HG02943 (cell line): ENCODE results near the gene NLRC5.

Experiments
- ATAC-seq: cut with Tn5 transposase; IDR thresholded peaks from one replicate; pipeline ENCODE4 v1.9.1; 2021; ENCODE audit warnings: mild to moderate bottlenecking, low read depth, moderate library complexity; ENCODE audit not compliant: unreplicated experiment

Gene NLRC5

GRCh38 chr16:57020651-57021050 is 31.3 kb downstream of the NLRC5 start:
- no peak for ATAC-seq

DNA sequence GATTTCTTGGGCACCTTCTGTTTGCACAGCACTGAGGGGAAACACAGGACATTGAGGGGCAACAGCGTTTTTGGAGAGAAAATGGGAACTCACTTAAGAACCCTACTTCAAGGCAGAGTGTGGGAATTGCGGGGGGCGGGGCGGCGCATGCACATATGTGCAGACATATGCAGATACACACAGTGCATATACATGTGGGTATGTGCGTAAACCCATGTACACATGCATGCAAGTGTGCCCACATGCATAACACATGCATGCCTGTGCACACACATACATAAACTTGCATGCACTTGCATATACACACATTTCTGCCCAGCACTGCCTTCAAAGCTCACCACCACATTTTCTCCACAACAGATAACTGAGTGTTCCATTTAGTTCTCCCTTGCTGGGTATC is 32.4 kb downstream of the NLRC5 start:
- no peak for ATAC-seq

DNA sequence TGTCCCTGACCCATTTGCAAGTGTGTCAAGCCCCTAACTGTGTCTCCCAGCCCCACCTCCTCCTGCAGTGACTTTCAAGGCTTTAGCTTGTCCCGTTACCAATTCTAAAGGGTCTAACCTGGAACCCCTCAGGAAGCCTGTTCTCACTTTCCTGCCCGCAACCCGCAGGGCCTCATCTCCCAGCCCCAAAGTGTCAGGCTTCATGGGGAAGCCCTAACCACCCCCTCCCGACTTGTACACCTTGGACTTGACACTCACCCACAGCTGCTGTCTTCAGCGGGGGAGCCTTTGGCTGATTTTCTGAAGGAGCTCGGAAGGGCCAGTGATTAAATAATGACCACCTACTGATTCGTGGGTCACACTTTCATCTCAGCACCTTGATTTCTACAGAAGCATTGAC is 33.1 kb downstream of the NLRC5 start:
- ATAC-seq, result no peak

GRCh38 chr16:57023541-57024249 is 34.3 kb downstream of the NLRC5 start:
- ATAC-seq, result no peak

DNA sequence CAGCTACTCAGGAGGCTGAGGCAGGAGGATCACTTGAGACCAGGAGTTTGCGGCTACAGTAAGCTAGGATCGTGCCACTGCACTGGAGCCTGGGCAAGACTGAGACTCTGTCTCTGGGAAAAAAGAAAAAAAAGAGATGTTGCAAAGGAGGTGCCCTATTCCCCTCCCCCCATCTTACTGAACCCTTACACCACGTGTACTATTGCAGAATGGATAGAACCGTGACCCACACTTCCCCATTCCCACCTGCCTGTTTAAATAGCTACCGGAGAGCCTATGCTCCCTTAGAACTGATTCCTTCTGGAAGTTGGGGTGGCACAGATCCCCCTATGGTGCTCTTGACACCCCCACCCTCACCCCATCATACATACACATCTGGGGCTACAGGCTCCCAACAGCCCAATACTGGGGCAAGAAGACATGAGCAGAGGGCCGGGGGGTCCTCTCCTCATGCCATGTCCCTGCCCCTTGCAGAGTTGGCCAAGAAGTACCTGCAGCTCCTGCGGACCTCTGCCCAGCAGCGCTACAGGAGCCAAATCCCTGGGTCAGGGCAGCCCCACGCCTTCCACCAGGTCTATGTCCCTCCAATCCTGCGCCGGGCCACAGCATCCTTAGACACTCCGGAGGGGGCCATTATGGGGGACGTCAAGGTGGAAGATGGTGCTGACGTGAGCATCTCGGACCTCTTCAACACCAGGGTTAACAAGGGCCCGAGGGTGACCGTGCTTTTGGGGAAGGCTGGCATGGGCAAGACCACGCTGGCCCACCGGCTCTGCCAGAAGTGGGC is 35.7 kb downstream of the NLRC5 start:
- no peak for ATAC-seq

- no peak for ATAC-seq
These were observed 36.8 kb downstream of the NLRC5 start for GRCh38 chr16:57025941-57026777.

- no peak for ATAC-seq
These were observed 37.4 kb downstream of the NLRC5 start for GRCh38 chr16:57026778-57027062.

DNA sequence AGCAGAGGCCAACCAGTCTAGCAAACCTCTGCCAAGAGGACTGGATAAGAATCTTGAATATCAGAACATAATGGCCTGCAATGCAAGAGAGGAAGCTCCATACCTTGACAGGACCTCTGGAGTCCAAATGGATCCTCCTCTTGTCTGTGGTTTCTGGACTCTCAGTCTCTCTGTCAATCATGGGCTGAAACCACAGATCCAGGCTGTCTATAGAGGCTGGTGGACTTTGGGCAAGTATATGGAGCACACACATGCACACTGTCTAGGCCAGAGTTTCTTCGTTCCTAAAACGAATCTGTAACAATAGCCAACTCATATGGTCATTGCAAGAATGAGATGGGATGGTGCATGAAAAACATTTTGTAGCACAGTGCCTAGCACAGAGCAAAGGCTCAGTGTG is 37.7 kb downstream of the NLRC5 start:
- ATAC-seq, result no peak

GRCh38 chr16:57028086-57028485 is 38.7 kb downstream of the NLRC5 start:
- no peak for ATAC-seq

DNA sequence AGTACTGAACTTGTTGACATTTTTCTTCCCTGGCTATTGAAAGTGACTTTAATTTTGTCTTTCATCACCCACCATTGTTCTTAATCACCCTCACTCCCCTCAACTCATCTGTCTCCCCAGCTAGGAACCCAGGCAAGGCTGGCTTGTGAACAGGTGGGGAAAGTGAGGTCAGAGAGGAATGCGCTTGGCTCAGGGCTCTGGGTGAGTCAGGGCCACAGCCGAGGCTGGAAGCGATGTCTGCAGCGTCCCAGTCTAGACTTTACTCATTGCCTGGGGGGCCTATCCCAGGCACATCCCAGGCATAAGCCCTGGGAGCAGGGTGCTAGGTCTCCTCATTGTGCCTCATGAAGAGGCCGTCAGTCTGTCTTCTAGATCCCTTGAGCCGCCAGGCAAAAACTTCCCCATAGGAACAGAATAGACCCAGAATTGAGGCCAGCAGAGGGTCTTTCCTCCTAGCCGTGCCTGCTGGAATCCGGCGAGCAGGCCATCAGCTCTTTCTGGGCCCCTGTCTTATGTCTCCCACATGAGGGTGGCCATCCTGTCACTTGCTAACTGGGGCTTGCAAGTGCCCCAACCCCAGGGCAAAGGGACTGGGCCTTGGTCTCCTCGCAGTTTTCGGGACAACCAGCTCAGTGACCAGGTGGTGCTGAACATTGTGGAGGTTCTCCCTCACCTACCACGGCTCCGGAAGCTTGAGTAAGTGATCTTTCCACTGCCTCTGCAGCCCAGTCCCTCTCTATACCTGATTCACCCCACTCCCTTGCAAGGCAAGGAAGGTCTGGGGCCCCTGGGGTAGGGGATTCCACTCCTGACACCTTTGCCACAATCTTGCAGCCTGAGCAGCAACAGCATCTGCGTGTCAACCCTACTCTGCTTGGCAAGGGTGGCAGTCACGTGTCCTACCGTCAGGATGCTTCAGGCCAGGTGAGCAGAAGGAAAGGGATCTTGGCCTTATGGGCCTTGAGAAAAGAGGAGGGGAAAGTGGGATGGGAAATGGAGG is 40.1 kb downstream of the NLRC5 start:
- no peak for ATAC-seq

DNA sequence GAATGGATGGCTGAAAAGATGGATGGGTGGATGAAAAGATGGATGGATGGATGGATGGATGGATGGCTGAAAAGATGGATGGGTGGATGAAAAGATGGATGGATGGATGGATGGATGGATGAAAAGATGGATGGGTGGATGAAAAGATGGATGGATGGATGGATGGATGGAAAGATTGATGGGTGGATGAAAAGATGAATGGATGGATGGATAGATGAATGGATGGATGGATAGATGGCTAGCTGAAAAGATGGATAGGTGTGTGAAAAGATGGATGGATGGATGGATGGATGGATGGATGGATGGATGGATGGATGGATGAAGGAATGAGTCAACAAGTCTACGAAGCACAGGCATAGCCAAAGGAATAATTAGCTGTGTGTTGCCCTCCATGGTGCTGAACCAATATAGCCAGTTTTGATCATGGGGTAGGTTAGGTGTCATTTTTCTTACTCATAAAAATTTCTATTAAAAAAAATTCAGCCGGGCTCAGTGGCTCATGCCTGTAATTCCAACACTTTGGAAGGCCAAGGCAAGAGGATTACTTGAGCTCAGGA is 41.1 kb downstream of the NLRC5 start:
- ATAC-seq, result no peak

GRCh38 chr16:57031156-57031555 is 41.8 kb downstream of the NLRC5 start:
- ATAC-seq, result no peak

- no peak for ATAC-seq
These were observed 43.0 kb downstream of the NLRC5 start for GRCh38 chr16:57032346-57032745.

DNA sequence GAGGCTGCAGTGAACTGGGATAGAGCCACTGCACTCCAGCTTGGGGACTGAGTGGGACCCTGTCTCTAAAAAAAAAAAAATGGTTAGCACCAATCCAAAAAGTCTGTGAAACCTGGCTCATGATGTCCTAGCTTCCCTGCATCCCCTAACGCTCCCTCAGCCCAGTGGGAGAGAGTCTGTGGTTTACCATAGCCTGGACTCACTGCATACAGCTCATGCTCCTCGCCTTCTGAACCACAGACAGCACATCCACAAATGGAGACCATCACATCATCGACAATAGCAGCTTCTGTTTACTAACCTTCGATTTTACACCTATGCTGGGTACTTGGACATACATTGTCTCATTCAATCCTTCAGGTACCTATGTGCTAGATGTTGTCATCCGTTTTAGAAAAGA is 43.6 kb downstream of the NLRC5 start:
- ATAC-seq, result no peak

DNA sequence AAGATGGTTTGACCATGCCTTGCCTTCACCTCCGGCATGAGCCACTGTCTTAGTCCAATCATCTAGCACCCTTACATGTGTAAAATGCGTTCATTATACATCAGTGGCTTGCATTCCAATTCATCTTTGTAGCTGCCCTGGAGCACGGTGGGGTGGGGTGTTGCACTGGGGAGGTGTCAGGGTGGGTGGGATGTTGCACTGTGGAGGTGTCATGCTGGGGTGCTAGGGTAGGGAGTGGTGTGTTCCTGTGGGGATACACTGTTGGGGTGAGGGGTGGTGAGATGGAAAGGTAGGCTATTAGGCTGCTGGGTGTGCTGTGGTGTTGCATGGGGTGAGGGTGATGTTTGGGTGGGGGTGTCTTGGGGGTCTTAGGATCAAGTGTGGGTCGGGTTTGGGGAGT is 47.0 kb downstream of the NLRC5 start:
- ATAC-seq, result no peak

DNA sequence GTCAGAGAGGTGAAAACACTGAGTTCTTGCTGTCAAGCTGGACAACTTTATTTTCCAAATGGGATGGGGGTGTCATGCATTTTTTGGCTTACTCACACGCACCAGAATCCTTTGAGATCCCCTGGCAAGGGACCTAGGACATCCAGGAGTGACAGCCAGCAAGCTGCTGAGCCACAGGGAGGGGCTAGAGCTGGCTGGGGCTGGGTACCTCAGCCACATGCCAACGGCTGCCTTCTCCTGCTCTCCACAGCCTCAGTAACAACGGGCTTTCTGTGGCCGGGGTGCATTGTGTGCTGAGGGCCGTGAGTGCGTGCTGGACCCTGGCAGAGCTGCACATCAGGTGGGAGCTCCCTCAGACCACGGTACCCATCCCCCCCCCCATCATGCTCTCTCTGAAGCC is 47.6 kb downstream of the NLRC5 start:
- ATAC-seq, result no peak

DNA sequence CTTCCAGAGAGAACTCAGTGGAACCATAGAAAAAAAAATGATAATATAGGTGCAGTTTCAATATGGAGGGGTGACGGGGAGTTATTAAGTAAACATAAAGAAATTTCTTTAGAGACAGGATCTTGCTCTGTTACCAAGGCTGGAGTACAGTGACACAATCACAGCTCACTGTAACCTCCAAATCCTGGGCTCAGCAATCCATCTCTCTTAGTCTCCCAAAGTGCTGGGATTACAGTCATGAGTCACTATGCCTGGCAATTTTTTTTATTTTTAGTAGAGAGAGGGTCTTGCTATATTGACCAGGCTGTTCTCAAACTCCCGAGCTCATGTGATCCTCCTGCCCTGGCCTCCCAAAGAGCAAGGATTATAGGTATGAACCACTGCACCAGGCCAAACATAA is 48.8 kb downstream of the NLRC5 start:
- ATAC-seq, result no peak

GRCh38 chr16:57039148-57039812 is 49.9 kb downstream of the NLRC5 start:
- ATAC-seq, result no peak
